Measurements from ENCODE around the gene FEV. TPM values are rescaled to one million over a fixed set of nuclear protein-coding genes. Genes with fewer than 3 reads are reported as not detected.

Gene FEV
- total RNA-seq, 4 donors from 2014 or later: not detected

GRCh38 chr2:218990612-218991011 lies 5.6 kb upstream of the FEV start:
- whole genome bisulfite sequencing, 2 donors: 14 to 19% methylated on average over 6 of the region's 6 CpGs
- no peak overlapping the region for H3K4me3 ChIP-seq (ENCODE audit: low read depth, poor library complexity, severe bottlenecking)
- no peak for TF ChIP-seq CTCF (IDR thresholded peaks at IDR 0.05)
- no peak for DNase-seq (ENCODE audit: low spot score in 2 of 2)
- intact Hi-C loops (cut with DNase I; ENCODE audit: low total_unique reads): no loop called here

DNA sequence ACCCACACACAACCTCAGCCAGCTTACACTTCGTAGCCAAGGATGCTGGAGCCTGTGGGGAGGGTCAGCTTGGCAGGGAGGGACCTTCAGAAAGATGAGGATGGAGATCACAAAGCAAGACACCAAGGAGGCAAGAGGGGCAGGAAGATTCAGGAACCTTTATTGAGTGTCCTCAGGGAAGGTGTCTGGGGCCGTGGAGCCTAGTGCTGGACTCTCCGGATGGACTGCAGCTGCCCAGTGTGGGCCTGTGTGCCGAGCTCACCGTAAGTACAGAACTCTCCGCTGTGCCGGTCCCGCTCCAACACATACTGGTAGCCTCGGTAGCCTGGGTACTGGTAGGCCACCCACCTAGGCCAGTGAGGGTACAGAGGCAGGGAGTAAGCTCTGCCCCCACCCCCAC lies 5.1 kb upstream of the FEV start:
- DNase-seq (ENCODE audit: low spot score in 2 of 2): no peak
- 15 to 16% methylated on average over 8 to 9 of the region's 9 CpGs for WGBS, 2 donors
- intact Hi-C loops (cut with DNase I; ENCODE audit: low total_unique reads): no loop called here
- TF ChIP-seq POLR2A (IDR thresholded peaks at IDR 0.05) (no peak), CTCF (IDR thresholded peaks at IDR 0.05) (no peak)
- no peak overlapping the region for H3K4me3 ChIP-seq (ENCODE audit: low read depth, poor library complexity, severe bottlenecking)

DNA sequence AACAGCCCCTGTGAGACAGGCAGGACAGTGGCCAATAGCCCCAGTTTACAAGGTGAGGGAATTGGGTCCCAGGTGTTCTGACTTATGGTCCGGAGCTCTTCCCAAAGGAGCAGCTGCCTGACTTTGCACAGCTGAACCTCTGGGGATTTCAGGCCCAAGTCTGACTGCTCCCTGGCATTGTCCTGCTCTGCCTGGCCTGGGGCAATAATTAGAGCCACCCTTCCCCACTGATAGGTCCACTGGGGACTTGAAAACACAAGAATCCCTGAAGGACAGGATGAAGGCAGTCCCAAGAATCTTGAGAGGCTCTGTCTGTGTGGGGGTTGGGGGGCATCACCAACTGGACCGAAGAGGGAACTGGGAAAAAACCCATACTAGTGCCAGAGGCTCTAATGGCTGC lies 3.7 kb upstream of the FEV start:
- H3K4me3 ChIP-seq (ENCODE audit: low read depth, poor library complexity, severe bottlenecking): no peak overlapping the region
- 45 to 55% methylated on average over 2 of the region's 2 CpGs for WGBS, 2 donors
- no peak for DNase-seq (ENCODE audit: low spot score in 2 of 2)
- intact Hi-C loops (cut with DNase I; ENCODE audit: low total_unique reads): no loop called here
- TF ChIP-seq POLR2A (IDR thresholded peaks at IDR 0.05) (no peak), CTCF (IDR thresholded peaks at IDR 0.05) (no peak)

- WGBS, 2 donors: 46 to 55% methylated on average over 3 of the region's 3 CpGs
- no peak overlapping the region for H3K4me3 ChIP-seq (ENCODE audit: low read depth, poor library complexity, severe bottlenecking)
- TF ChIP-seq POLR2A (IDR thresholded peaks at IDR 0.05): no peak
- TF ChIP-seq CTCF (IDR thresholded peaks at IDR 0.05): no peak
- DNase-seq (ENCODE audit: low spot score in 2 of 2): no peak
- intact Hi-C loops (cut with DNase I; ENCODE audit: low total_unique reads): no loop called here
Observed at GRCh38 chr2:218988164-218988563, 3.2 kb upstream of the FEV start.

- DNase-seq (ENCODE audit: low spot score in 2 of 2): no peak
- intact Hi-C loops (cut with DNase I; ENCODE audit: low total_unique reads): no loop called here
- H3K4me3 ChIP-seq (ENCODE audit: low read depth, poor library complexity, severe bottlenecking): no peak overlapping the region
- TF ChIP-seq POLR2A (IDR thresholded peaks at IDR 0.05): no peak
- whole genome bisulfite sequencing, 2 donors: 43 to 64% methylated on average over 4 of the region's 4 CpGs
Observed at GRCh38 chr2:218986148-218986761, 1.3 kb upstream of the FEV start.

DNA sequence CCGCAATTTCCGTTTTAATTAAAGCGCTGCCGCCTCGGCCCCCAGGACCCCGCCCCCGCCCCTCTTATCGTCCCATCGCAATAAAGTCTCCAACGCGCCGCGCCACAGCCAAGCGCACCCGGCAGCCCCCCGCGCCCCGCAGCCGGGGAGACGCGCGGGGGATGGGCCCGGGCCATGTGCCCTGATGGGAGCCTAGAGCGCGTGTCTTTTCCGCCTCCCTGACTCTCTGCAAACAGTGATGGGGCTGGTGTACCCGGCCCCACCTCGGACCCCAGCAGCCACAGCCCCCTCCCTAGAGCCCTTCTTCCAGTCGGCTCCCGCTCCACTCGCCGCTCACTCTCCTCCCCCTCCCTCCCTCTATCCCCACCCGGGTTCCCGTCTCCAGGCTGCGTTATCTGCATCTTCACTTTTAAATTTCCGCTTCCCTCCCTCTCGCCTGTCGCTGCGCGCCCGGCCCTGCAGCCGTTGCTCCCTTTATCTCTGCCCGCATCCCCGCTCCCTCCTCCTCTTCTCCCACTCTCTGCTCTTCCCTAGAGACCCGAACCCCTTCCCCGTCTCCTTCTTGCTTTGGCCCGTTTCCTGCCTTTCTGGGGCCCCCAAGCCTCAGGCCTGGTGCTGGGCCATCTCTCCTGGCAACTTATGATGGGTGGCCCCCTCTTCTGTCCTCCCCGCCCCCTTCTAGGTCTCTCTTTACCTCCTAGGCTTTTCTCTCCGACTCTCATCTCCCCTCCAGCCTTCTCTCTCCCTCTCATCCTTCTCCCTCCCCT lies 524 bp upstream of the FEV start:
- TF ChIP-seq CTCF (IDR thresholded peaks at IDR 0.05): no peak
- no peak for TF ChIP-seq POLR2A (IDR thresholded peaks at IDR 0.05)
- intact Hi-C loops (cut with DNase I; ENCODE audit: low total_unique reads): no loop called here
- no peak for DNase-seq (ENCODE audit: low spot score in 2 of 2)
- H3K4me3 ChIP-seq (ENCODE audit: low read depth, poor library complexity, severe bottlenecking): no peak overlapping the region
- 5 to 11% methylated on average over 26 to 48 of the region's 49 CpGs for WGBS, 2 donors

All from lower leg skin (tissue), 4 donors.